Hepatocyte (in vitro differentiated cells): Measurements from ENCODE around the gene PLEKHM3.

Experiments used
- CTCF ChIP-seq: fragments of 200-600 bp; sonication (generic); IDR thresholded peaks from 2 replicates; pipeline ENCODE4 v1.5.1; 2016; ENCODE audit warnings: antibody characterized with exemption, mild to moderate bottlenecking; ENCODE audit not compliant: poor library complexity
- EZH2 ChIP-seq: fragments of 200-600 bp; sonication (generic); IDR thresholded peaks from 2 replicates; pipeline ENCODE4 v1.6.1; 2016; ENCODE audit warnings: antibody characterized with exemption, mild to moderate bottlenecking, borderline replicate concordance
- EZH2phosphoT487 ChIP-seq: fragments of 200-600 bp; sonication (generic); IDR thresholded peaks from one replicate; pipeline ENCODE4 v1.6.1; 2018; ENCODE audit warnings: antibody characterized with exemption, mild to moderate bottlenecking, low read depth, moderate library complexity; ENCODE audit not compliant: unreplicated experiment, severe bottlenecking

DNA sequence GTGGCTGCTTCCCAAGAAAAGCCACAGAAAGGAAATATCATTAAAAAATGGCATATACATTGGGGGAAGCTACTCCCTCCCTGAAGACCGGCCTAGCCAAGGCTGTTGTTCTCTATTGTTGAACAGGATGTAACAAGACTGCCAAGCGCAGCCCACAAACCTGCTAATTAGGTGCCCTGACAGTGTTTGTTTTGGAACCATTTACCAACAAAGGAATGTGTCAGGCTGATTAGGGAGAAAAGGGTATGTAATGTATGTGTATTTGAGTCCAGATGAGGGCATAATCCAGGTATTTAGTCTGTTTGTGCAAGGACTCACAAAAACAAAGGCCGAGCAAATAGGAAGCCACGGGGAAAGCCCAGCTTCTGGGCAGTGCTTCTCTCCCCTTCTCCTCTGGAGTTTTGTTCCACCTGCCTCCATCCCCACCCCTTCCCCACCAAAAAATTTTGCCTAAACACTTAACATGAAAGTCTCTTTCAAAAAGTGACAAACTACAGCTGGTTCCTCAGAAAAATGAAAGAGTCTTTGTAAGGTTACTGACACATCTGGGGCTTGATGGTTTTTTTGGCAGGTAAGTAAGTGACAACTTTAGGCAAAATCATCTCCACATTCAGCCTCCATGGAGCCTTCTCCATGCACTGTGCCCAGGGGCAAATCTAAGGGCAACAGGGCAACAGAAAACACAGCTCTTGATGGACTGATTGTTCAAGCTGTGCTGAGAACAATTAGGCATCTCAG is 177.4 kb downstream of the PLEKHM3 start:
- no peak for TF ChIP-seq EZH2
- TF ChIP-seq CTCF: no peak
- TF ChIP-seq EZH2phosphoT487: no peak
